IPS-18c (cell line): ENCODE results near the gene TYW5.

ENCODE experiments used
- H3K4me3 ChIP-seq: 2 replicates; pipeline ENCODE4 v1.7.0; 2013; ENCODE audit warnings: low read depth, mild to moderate bottlenecking, low read length, moderate library complexity; ENCODE audit not compliant: insufficient read depth
- H3K9me3 ChIP-seq: one replicate; pipeline ENCODE4 v1.6.1; 2013; ENCODE audit warnings: mild to moderate bottlenecking, low read length, moderate library complexity; ENCODE audit not compliant: control insufficient read depth, insufficient read depth

TYW5 gene

GRCh38 chr2:199979832-199980628 lies 24.7 kb upstream of the TYW5 start:
- Histone ChIP-seq H3K4me3 (no peak overlapping the region), H3K9me3 (no peaks in the 10 kb centered on the region)

DNA sequence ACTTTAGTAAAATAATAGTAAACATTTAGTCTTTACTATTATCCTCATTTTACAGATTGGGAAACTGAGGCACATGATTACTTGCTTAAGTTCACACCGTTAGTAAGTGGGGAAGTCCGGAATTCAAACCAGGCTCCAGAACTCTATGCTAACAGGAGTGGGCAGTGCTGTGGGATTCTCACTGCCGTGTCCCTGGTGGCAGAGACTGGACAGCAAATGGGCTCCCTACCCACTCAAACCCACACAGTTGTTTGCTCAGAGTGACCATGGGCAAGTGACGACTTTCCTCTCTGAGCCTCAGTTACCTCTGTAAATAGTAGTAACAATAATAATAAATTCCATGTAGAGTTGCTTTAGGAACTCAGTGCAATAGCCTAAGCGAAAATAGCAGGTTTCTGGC lies 24.1 kb upstream of the TYW5 start:
- H3K4me3 ChIP-seq = no peak overlapping the region
- H3K9me3 ChIP-seq = no peaks in the 10 kb centered on the region

DNA sequence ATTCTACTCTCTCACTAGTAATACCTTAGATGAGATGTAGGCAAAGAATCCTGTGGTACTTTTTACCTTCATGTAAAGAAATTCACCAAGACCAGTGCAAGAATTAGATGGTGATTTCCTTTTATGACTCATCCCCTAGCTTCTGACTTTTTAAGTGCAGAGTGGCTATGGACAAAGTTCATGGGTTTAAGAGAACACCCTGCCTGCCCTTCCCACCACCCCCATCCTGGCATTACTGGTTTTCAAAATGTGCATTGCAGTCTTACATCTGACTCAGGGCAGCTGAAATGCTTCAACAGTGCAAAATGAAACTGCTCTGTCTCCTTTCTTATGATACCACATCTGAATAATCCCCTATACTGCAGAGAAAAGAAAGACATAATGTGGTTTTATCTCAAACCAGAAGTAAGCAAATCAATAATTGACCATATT lies 22.7 kb upstream of the TYW5 start:
- H3K4me3 ChIP-seq = no peak overlapping the region

GRCh38 chr2:199975273-199975895 lies 20.1 kb upstream of the TYW5 start:
- H3K4me3 ChIP-seq = no peak overlapping the region
- no peaks in the 10 kb centered on the region for H3K9me3 ChIP-seq

More for the DNA sequence above, 22.7 kb upstream of the TYW5 start:
- H3K9me3 ChIP-seq = no peaks in the 10 kb centered on the region

DNA sequence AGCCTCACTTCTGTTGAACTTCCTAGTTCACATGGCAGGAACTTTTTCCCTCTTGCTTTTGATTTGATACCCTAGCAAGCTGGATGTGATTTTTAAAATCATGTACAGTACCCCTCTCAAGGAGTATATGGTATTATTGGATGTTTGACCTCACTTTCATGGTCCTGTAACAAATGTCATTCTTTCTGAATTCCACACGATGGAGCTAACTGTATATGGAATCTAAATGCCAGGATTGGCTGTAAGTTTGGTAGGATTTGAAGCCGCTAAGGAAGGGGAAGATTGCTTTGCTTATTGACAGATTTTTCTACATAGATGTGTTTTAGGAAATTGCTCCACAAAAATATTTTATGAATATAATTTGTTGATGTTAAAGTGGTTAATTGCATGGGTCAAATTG lies 18.4 kb upstream of the TYW5 start:
- Histone ChIP-seq H3K4me3 (no peak overlapping the region), H3K9me3 (no peaks in the 10 kb centered on the region)

GRCh38 chr2:199972088-199972626 lies 16.9 kb upstream of the TYW5 start:
- H3K9me3 ChIP-seq = no peaks in the 10 kb centered on the region

GRCh38 chr2:199968126-199968525 lies 12.8 kb upstream of the TYW5 start:
- no peak overlapping the region for H3K4me3 ChIP-seq

More at GRCh38 chr2:199972088-199972626, 16.9 kb upstream of the TYW5 start:
- no peak overlapping the region for H3K4me3 ChIP-seq

DNA sequence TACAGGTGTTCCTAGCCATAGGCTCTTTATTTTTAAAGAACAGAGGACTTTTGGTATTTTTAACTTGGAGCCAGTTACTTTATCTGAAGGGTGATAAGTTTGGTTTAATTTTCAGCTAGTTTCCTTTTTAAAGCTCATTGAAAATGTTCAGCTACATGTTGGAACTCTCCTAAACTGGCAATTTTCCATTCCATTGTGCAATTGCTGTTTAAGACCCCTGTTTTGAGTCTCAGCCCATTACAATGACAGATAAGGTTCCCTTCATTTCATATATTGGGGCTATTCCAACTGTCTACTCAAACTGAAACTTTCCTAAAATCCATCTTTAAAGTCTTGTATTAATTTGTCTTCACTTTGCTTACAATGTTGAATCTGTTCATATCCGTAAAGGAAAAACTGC lies 11.7 kb upstream of the TYW5 start:
- Histone ChIP-seq H3K4me3 (no peak overlapping the region), H3K9me3 (no peaks in the 10 kb centered on the region)

More at GRCh38 chr2:199968126-199968525, 12.8 kb upstream of the TYW5 start:
- H3K9me3 ChIP-seq = no peaks in the 10 kb centered on the region

DNA sequence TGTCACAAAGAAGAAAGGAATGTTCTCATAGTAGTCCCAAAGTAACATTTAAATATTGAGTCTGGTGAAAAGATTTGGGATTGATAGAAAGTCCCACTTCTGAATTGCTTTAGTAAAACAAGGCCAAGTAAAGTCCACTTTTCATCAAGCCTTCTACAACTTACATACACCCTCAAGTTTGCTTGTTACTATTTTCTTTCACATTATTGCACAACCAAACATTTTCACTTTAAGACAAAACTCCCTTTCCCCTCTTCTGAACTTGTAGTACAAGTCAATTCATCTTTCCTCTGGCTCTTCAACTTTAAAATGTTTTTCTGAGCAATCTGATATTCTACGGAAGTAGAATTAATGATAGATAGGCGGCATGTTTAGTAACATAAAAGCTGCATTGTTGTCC lies 11.1 kb upstream of the TYW5 start:
- H3K9me3 ChIP-seq = no peaks in the 10 kb centered on the region
- H3K4me3 ChIP-seq = no peak overlapping the region

- no peak overlapping the region for H3K4me3 ChIP-seq
- no peaks in the 10 kb centered on the region for H3K9me3 ChIP-seq
These were observed 6.9 kb upstream of the TYW5 start for GRCh38 chr2:199962203-199962602.

- Histone ChIP-seq H3K4me3 (0 out of 2 replicates have a peak overlapping the region, but pooled peaks have one; percentile 2), H3K9me3 (no peaks in the 10 kb centered on the region)
These were observed 2.7 kb upstream of the TYW5 start for GRCh38 chr2:199958014-199958413.

DNA sequence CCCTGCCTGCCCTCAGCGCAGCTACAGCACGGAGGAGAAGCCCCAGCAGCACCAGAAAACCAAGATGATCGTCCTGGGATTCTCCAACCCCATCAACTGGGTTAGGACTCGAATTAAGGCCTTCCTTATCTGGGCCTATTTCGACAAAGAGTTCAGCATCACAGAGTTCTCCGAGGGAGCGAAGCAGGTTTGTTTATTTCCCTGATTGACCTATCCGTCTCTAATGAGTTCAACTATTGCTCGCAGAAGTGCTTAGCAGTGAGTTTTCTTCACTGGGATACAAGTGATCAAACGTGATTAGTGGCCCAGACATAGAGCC lies 730 bp upstream of the TYW5 start:
- Histone ChIP-seq H3K9me3 (no peaks in the 10 kb centered on the region), H3K4me3 (peak overlapping the region; percentile 97)

- H3K4me3 ChIP-seq = peak overlapping the region; percentile 97
- no peaks in the 10 kb centered on the region for H3K9me3 ChIP-seq
These were observed 318 bp downstream of the TYW5 start for GRCh38 chr2:199955007-199955338.

DNA sequence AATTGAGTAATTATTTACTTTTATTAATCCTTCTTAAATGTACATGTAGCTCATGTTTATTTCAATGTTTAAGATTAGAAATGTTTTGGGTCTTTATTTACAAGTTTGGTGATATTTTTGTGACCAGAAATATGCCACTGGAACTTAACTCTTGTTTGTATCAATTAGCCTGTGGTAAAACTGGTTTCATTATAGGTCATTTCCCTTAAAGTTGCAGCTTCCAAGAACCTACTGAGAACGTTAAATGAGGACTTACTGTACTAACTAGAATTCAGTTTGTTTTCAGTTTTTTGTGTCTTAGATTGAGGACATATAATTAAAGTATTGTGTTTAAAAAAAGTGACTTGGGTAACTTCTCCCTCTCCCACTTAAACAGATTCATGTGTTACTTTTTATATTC lies 4.3 kb downstream of the TYW5 start:
- Histone ChIP-seq H3K9me3 (no peaks in the 10 kb centered on the region), H3K4me3 (no peak overlapping the region)

DNA sequence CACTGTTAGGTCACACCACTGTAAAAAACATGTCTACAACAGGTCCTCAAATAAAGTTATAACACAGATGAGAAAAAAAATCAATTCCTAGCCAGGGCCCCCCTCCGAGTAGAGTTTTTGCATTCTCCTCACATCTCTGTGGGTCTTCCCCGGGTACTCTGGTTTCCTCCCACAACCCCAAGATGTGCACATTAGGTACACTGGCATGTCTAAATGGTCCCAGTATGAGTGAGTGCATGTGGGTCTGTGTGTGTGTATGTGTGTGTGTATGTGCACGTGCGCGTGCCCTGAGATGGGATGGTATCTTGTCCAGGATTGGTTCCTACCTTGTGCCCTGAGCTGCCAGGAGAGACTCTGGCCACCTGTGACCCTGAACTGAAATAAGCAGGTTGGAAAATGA lies 4.9 kb downstream of the TYW5 start:
- H3K4me3 ChIP-seq = no peak overlapping the region

GRCh38 chr2:199946836-199947235 lies 8.5 kb downstream of the TYW5 start:
- H3K4me3 ChIP-seq = no peak overlapping the region
- H3K9me3 ChIP-seq = no peaks in the 10 kb centered on the region

More for the DNA sequence above, 4.9 kb downstream of the TYW5 start:
- H3K9me3 ChIP-seq = no peaks in the 10 kb centered on the region

DNA sequence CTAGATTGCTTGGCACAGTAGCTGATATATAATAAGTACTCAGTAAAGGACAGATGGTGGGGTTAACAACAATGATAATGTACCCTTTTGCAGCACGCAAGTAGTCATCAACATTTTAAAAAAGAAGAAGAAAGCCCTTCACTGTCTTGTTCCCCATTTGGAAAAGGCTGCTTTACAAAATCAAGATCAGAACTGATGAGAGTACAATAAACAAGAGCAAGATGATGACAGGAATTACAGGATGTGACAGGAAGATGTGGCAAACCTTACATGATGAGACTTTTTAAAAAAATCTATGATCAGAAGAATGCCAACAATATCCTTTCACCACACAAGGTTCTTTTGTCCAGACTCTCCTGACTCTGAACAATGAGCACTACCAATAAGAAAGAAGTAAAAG lies 9.1 kb downstream of the TYW5 start:
- no peak overlapping the region for H3K4me3 ChIP-seq
- H3K9me3 ChIP-seq = no peaks in the 10 kb centered on the region

DNA sequence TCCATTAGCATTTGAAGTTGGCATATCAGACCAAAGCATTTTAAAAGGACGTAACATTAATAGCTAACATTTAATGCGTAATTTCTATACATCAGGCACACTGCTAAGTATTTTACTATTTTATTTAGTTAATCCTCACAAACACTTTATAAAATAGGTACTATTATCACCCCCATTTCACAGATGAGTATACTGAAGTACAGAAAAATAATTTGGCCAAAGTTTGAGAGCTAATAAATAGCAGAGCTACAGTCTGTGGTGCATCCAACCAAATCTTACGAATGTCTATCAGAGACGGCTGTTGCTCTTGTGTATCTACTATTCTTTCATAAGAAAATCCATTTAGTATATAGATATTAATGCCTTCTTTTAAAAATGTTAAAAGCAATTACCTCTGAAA lies 11.9 kb downstream of the TYW5 start:
- Histone ChIP-seq H3K9me3 (no peaks in the 10 kb centered on the region), H3K4me3 (no peak overlapping the region)
